GM19328 (cell line): Measurements from ENCODE around the gene RMDN3.

ENCODE experiments used
- ATAC-seq: cut with Tn5 transposase; IDR thresholded peaks from one replicate; pipeline ENCODE4 v1.9.1; 2021; ENCODE audit warnings: mild to moderate bottlenecking, moderate library complexity; ENCODE audit not compliant: unreplicated experiment

RMDN3 gene

DNA sequence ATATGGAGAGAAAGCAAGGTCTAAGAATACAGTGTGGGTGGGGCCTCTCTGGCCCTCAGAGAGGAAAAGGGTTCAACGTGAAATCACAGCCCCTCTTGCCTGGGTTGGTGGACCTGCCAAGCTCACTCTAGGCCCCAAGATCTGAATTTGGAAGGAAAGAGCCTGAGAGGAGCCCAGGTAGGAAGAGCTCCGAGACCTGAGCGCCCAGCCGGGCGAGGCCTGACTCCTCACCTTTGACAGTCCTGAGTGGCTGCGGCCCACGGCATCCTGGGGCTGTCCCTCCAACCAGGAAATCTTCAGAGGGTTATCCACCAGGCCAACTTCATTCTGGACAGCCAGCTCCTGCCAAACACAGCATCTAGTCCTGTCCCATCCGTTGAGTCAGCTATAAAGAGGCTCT, 18.4 kb upstream of the RMDN3 start:
- ATAC-seq: no peak

DNA sequence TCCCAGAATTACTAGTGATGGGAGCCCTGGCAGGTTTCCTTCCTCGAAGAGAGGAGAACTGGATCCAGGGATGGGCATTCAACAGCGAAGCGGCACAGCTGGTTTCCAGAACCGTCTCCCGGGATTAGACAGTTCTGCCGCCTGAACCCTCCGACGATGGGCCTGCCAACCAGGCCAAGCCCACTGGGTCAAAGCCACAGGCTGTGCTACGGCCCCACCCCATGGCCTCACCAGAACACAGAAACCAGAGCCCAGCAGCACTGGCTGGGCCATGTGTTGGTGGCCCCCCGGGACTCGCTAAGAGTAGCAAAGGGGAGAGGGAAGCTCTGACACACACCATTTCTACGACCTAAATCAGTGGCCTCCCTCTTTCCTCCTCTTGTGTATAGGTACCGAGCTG, 17.0 kb upstream of the RMDN3 start:
- ATAC-seq: no peak

DNA sequence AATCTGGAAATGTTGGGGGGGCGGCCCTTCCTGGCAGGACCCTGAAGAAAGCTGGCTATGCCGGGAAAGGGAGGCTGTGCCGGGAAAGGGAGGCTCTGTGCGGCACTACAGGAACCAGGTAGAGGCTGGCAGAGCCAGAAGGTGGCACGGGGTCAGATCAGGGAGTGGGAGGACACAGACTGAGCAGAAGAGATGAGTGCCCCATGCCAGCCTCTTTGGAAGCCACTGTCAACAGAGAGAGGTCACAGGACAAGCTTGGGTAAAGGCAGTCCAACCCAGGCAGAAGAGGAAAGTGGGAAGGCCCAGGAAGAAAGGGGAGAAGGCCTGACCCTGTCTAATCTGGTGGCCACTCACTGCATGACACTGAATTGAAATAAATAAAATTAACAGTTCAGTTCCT, 16.2 kb upstream of the RMDN3 start:
- ATAC-seq: no peak

DNA sequence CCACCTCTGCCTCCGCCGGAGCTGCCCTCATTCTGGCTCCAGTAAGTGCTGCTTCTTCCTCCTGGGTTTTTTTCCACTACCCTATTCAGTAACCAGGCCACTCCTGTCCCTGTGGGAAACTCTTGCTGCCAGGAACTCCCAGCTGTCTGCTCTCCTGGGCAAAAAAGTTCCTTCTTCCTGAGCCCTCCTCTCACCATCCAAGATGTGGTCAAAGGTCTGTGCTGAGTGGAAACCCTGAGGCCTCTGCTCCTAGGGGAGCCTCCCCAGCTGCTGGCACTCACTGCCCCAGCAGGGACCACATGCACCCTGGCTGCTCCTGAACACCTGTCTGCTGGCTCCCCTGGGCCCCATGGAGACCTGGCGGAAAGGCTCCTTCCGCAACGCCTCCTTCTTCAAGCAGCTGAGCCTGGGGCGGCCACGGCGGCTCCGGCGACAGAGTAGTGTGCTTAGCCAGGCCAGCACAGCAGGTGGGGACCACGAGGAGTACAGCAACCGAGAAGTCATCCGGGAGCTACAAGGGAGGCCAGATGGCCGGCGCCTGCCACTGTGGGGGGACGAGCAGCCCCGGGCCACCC, 15.2 kb upstream of the RMDN3 start:
- ATAC-seq: no peak

- ATAC-seq: no peak
Measured at GRCh38 chr15:40769274-40770146, 14.5 kb upstream of the RMDN3 start, which contains the start of gene C15orf62. C15orf62 (plus strand) TSS chr15:40769980; CDS start chr15:40770496, 516 bp downstream.

GRCh38 chr15:40768521-40769273, 13.6 kb upstream of the RMDN3 start:
- no peak for ATAC-seq

GRCh38 chr15:40767838-40768500, 12.9 kb upstream of the RMDN3 start:
- ATAC-seq: no peak

DNA sequence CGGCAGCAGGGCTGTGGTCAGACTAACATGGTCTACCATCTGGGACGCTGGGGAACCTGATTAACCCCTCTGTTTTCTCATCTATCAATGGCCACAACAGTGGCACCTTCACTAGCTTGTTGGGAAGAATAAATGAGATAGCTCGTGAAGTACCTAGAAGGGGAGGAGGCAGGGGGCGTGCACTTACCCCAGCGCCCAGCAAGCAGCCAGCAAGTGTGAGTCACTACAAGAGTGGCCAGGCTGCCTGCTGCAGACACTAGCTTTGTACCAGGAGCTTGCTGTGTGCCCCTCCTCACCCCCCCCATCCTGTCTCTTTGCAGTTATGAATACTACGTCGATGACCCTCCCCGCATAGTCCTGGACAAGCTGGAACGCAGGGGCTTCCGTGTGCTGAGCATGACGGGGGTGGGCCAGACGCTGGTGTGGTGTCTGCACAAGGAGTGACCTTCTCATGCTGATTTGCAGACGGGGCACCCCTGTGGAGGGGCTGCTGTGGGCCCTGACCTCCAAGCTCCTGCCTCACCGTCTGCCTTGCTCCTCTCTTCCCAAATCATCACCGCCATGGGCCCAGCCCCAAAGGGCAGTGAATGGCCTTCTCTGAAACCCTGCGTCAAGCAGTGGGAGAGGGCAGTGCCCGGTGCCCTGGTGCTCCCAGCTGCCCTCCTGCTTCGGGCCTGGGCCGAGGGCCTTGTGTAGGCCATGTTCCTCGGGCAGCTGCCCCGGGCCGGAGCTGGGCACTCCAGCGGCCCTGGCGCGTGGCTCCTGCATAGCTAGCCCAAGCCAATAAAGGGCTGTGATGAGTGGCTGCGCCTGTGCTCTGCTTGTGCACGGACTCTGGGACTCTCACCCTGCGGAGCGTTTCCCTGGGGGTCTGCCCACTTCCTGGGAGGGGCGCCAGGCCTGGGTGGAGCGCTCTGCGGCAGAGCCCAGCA, 12.1 kb upstream of the RMDN3 start:
- ATAC-seq: no peak

DNA sequence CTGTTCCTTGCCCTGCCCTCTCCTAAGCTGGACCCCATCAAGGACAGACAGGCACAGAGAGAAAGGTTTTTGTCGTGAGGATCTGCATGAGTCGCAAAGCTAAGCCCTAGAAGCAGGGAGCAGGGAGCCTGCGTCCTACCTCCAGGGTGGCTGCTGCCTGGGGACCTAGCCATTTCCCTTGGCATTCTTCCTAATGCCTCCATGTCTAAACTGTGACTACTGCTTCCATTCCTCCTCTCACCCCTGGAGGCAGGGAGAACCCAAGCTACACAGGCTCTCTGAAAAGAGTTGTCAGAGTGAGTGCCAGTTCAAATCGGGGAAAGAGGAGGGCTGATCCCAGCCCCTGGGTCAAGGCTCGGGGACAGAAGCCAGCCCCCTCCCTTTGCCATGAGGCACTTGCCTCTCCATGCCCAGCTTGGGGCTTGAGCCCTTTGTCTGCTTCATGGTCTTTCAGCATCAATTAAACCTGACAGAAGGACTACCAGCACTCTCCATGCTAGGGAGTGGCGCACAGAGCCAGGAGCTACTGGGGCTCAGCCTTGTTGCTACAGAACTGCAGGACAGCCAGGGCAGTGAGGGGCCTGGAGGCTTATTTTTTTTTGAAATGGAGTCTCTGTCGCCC, 11.3 kb upstream of the RMDN3 start:
- no peak for ATAC-seq

GRCh38 chr15:40764629-40765103, 9.6 kb upstream of the RMDN3 start:
- no peak for ATAC-seq

GRCh38 chr15:40763801-40764628, 9.0 kb upstream of the RMDN3 start, which contains the start of gene GCHFR:
GCHFR (plus strand) TSS chr15:40764068; CDS start chr15:40764181, 113 bp downstream.
- no peak for ATAC-seq

DNA sequence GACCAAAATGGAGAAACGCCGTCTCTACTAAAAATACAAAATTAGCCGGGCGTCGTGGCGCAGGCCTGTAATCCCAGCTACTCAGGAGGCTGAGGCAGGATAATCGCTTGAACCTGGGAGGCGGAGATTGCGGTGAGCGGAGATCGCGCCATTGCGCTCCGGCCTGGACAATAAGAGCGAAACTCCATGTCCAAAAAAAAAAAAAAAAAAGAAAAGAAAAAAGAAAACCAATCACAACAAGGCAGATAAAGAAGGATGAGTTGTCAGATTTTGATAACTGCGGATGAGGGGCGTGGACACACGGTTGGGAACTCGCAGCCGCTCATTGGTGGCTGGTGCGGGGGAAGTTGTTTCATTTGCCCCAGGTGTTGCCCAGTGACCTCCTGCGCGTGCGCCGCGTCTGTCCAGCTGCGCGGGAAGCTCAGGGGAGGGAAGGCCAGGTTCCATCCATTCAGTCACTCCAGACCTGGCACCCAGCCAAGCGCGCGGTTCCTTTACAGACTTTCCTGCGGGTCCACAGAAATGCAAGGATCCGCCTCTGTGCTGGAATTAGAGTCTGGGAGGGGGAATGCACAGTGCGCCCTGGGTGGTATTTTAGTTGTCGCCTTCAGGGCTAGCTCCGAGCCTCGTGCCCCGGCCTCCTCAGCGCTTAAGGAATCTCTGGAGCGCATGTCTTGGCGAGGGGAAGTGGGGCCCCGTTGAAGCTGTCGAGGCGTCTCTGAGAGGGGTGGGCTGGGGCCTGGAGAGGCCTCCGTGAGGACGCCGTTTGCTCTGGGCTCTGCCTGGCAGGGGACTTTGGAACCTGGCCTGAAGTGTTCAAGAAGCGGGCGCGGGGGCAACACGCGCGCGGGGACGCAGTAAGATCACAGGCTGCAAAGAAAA, 8.1 kb upstream of the RMDN3 start:
- ATAC-seq: no peak

DNA sequence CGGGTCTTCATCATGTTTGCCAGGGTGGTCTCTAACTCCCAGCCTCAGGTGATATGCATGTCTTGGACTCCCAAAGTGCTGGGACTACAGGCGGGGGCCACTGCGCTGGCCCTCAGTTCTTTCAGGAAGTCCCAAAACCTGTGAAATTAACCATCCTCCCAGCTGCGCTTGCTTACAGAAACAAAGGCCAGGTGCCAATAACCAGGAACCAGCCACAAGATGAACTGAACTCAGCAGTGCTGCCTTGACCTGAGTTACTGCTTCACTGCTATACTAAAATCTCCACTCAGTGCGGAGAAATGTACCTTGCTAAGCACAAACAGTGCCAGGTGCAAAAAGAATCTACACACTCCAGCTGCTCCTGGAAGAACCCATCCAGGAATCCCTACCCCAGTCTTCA, 4.9 kb upstream of the RMDN3 start:
- no peak for ATAC-seq

DNA sequence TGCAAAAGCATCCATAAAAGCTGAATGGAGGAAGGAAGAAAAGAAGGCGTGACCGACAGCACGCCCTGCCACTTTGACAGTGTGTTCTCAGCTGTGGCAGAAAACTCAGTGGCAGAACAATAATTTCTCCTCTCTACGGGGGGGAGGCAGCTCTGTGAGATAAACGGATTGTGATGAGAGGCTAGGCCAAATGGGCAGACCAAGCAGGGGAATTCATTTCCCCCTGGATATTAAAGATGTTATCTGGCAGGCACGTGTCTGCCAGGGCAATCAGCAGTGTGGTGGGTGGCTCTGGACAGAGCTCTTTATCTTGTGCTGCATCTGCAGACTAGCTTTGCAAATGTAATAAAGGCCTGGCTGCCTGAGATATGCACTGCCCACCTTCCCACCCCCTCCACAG, 1.9 kb upstream of the RMDN3 start:
- no peak for ATAC-seq

DNA sequence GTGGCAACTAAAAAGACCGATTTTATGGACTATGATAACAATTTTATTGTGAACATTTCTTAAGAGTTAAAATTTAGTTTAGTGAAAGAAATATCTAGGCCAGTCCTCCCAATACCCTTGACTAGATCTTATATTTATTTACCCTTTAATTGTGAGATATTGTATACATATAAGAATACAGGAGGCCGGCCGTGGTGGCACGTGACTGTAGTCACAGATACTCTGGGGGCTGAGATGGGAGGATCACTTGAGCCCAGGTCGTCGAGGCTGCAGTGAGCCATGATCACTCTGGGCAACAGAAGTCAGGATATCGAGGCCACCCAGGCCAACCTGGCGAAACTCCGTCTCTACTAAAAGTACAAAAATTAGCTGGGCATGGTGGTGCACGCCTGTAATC, 756 bp upstream of the RMDN3 start:
- ATAC-seq: no peak

- ATAC-seq: no peak
Measured at GRCh38 chr15:40754574-40754882, 526 bp downstream of the RMDN3 start.

- ATAC-seq: no peak
Measured at GRCh38 chr15:40751745-40752144, 3.3 kb downstream of the RMDN3 start.

GRCh38 chr15:40750885-40751284, 4.2 kb downstream of the RMDN3 start:
- ATAC-seq: no peak
